DND-41 (cell line): ENCODE measurements around the gene LRRC75B.

Experiments
- EZH2 ChIP-seq: IDR thresholded peaks from 3 replicates; pipeline ENCODE4 v1.6.1; 2012; ENCODE audit warnings: borderline replicate concordance, low read depth, mild to moderate bottlenecking, moderate library complexity, low read length, inconsistent platforms; ENCODE audit not compliant: severe bottlenecking
- TF ChIP-seq, protein P1 (sequence below): IDR thresholded peaks from 2 replicates; pipeline ENCODE4 v1.5.1; 2012; ENCODE audit warnings: borderline replicate concordance, low read length, moderate library complexity, mild to moderate bottlenecking; ENCODE audit not compliant: poor library complexity, severe bottlenecking; ENCODE audit errors: extremely low read depth

DNA sequence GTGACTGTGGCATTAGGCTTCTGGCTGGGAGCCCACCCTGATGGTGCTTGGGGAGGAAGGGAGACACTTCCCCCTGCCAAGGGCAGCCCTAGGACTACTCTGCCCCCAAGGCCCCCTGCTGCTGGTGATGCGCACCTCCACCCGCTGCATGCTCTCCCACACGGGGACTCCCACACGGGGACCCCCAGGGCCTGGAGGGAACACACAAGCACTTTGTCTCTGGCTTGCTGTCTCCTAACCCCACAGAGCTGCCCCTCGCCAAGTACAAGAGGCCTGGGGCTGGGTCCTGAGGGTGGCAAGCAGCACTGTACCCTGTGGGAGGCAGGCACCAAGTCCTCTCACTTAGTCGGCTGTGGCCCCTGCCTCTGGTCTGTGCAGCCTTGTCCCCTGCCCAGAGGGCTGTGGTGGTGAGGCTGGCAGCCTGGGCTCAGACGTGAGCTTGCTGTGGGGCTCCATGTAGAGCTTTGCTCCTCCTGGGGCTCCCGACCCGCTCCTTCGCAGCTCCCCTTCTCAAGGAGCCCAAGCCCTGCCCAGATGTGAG lies 7.9 kb downstream of the LRRC75B start:
- TF ChIP-seq, protein P1, sequence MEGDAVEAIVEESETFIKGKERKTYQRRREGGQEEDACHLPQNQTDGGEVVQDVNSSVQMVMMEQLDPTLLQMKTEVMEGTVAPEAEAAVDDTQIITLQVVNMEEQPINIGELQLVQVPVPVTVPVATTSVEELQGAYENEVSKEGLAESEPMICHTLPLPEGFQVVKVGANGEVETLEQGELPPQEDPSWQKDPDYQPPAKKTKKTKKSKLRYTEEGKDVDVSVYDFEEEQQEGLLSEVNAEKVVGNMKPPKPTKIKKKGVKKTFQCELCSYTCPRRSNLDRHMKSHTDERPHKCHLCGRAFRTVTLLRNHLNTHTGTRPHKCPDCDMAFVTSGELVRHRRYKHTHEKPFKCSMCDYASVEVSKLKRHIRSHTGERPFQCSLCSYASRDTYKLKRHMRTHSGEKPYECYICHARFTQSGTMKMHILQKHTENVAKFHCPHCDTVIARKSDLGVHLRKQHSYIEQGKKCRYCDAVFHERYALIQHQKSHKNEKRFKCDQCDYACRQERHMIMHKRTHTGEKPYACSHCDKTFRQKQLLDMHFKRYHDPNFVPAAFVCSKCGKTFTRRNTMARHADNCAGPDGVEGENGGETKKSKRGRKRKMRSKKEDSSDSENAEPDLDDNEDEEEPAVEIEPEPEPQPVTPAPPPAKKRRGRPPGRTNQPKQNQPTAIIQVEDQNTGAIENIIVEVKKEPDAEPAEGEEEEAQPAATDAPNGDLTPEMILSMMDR = no peak
- no peak for TF ChIP-seq EZH2
